GM21723 (cell line): ENCODE data around the gene TRAPPC5.

ENCODE experiments used
- ATAC-seq: cut with Tn5 transposase; IDR thresholded peaks from one replicate; pipeline ENCODE4 v1.9.1; 2021; ENCODE audit warnings: mild to moderate bottlenecking, moderate library complexity; ENCODE audit not compliant: unreplicated experiment

Gene TRAPPC5

GRCh38 chr19:7645656-7646425 lies 34.8 kb upstream of the TRAPPC5 start:
- ATAC-seq = no peak

DNA sequence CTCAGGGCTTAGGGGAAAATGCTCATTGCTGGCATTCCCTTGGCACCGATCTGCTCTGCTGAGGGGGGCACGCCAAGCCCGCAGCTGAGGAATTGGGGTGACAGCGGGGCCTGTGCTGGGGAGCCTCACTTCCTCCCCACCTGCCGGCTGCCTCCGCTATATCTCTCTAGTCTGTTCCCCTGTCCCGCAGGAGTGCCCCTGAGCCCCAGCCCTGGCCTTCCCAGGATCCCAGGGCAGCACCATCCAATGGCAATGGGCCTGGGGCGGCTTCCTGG lies 34.3 kb upstream of the TRAPPC5 start:
- no peak for ATAC-seq

GRCh38 chr19:7647156-7647555 lies 33.5 kb upstream of the TRAPPC5 start:
- ATAC-seq = no peak

DNA sequence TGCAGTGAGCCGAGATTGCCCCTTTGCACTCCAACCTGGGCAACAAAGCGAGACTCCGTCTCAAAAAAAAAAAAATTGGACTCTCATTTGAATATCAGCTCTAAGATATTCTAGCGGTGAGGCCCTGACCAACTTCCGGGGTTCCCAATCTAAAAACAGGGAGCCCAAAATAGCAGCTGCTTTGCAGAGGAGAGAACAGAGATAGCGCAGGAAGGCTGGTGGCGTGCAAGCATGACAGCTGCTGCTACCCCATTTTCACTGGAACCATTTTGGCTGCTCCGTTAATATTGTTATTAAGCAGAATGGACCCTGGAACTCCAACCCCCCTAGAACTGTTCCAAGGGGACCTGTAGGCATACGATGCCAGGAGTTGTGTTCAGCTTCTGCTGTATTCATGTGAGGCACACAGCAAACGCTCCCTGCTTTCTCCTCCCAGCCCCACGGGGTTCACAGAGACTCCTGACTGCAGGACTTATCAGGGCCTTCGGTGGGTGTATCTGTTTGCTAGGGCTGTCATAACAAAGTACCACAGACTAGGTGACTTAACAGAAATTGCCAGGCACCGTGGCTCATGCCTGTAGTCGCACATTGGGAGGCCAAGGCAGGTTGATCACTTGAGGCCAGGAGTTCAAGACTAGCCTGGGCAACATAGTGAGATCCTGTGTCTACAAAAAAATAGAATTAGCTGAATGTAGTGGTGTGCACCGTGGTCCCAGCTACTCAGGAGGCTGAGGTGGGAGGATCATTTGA lies 32.2 kb upstream of the TRAPPC5 start:
- no peak for ATAC-seq

- ATAC-seq = no peak
Observed at GRCh38 chr19:7650148-7650547, 30.5 kb upstream of the TRAPPC5 start.

- no peak for ATAC-seq
Observed at GRCh38 chr19:7652061-7652641, 28.5 kb upstream of the TRAPPC5 start.

DNA sequence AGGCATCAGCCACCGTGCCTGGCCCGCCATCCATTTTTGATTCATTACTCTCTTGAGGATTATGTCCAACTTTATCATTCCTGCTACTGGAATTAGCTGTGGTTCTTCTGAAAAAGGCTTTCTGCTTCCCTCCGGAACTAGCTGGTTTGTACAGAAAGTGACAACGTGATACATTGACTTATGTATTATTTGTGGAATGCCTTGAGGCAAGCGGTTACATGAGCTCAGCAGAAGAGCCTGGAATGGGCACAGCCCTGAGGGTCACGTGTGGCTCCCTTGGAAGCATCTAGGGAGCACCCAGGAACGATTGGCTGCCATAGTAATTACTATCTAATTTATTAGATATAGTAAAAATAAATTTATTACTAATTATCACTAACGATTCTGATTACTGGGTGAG lies 26.2 kb upstream of the TRAPPC5 start:
- ATAC-seq = no peak

GRCh38 chr19:7655581-7655980 lies 25.1 kb upstream of the TRAPPC5 start:
- no peak for ATAC-seq

DNA sequence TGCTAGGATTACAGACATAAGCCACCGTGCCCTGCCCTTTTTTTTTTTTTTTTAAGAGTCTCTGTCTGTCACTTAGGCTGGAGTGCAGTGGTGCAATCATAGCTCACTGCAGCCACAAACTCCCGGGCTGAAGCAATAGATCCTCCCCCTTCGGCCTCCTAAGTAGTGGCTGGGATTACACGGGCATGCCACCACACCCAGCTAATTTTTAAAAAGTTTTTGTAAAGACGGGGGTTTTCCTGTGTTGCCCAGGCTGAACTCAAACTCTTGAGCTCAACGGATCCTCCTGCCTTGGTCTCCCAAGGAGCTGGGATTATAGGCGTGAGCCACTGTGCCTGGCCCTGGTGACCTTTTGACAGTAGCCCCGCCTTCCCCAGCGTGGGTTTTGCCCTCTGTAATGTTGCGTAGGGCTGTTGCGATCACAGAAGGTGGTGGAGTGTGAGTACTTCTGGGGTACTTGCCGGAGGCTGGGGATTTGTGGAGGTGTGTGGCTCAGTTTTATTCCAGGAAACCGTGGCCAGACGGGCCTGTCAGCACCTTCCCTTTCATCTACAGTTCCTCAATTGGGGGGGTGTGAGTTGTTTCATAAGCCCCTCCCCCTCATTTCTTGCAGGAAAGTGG lies 23.4 kb upstream of the TRAPPC5 start:
- no peak for ATAC-seq

DNA sequence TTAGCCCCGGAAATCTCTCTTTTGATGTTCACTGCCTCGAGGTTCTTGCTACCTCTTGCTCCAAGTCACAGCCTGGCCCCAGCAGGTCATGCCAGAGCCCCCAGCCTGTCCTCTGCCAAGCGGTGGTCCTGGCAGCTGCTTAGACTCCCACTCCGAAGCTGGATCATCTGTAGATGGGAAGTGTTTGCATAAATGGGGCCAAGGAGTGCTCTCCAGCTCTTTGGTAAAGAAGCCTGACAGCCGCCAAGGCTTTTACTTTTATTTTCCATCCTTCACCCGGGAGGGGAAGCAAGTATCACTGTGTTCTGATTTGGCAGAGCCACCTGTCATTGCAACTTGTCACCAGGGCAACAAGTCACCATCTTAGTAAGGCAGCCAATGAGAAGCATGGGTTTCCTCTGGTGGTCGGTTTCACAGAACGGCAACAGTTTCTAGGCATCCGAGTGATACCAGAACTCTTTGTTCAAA lies 22.4 kb upstream of the TRAPPC5 start:
- ATAC-seq = peak; percentile 78

DNA sequence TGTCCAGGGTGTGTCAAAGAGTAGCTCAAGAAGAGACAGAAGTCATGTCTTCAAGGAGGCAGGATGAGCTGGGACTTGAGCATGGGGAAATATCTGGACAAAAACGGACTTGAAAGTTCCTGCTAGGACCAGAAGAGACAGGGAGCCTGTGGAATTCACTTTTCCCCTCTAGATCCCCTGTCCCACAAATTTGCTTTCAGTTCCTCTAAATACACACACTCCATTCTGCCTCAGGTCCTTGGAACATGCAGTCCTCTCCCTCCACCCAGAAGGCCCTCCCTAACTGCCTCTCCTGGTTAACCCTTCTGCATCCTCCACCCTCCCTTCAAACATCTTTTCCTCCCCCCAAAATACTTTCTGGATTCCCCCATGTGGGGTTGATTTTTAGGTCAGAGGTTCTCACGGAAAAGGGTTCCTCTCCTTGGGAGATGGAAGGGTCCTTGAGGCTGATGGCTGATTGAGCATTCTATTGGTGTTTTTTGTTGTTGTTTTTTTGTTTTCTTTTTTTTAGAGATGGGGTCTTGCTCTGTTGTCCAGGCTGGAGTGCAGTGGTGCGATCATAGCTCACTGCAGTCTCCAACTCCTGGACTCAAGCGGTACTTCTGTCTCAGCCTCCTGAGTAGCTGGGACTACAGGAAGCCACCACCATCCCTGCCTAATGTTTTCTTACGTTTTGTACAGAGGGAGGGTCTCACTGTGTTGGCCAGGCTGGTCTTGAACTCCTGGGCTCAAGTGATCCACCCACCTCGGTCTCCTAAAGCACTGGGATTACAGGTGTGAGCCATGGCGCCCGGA lies 18.7 kb upstream of the TRAPPC5 start:
- no peak for ATAC-seq

DNA sequence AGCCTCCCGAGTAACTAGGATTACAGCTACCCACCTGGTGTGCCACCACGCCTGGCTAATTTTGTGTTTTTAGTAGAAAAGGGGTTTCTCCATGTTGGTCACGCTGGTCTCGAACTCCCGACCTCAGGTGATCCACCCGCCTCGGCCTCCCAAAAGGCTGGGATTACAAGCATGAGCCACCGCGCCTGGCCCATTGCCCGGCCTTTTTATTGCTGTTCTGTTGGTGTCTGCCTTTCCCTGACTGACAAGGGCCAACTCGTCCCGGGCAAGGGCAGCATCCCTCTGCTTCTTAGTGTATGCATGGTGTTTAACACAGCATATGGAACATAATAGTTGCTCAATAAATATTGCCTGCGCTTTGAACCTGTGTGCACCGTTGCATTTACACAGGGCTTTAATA lies 18.0 kb upstream of the TRAPPC5 start:
- ATAC-seq = no peak

GRCh38 chr19:7663706-7664105 lies 16.9 kb upstream of the TRAPPC5 start:
- ATAC-seq = no peak

GRCh38 chr19:7665076-7665475 lies 15.6 kb upstream of the TRAPPC5 start:
- no peak for ATAC-seq

DNA sequence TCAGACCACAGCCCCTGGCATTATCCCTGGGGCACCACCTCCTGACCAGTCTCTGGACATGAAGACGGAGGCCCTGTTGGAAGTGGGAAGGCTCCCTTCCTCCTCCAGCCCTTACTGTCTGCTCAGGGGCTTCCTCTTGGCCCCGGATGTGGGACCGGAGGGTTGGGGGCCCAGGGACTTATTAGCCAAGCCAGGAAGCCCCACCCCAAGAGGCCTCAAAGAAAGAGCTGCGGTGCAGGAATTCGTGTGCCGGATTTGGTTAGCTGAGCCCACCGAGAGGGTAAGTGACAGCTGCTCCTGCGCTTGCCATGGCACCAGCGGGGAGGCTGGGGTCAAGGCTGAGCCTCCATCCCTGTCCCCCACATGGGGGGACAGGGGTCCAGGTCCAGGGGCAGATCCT lies 11.8 kb upstream of the TRAPPC5 start, which contains the start of gene RETN:
RETN (plus strand) TSS at position 208 of the 400 bp plus-strand sequence. CDS start 278 bp downstream, outside the sequence.
- ATAC-seq = no peak

- ATAC-seq = no peak
Observed at GRCh38 chr19:7669641-7670040, 11.0 kb upstream of the TRAPPC5 start.

DNA sequence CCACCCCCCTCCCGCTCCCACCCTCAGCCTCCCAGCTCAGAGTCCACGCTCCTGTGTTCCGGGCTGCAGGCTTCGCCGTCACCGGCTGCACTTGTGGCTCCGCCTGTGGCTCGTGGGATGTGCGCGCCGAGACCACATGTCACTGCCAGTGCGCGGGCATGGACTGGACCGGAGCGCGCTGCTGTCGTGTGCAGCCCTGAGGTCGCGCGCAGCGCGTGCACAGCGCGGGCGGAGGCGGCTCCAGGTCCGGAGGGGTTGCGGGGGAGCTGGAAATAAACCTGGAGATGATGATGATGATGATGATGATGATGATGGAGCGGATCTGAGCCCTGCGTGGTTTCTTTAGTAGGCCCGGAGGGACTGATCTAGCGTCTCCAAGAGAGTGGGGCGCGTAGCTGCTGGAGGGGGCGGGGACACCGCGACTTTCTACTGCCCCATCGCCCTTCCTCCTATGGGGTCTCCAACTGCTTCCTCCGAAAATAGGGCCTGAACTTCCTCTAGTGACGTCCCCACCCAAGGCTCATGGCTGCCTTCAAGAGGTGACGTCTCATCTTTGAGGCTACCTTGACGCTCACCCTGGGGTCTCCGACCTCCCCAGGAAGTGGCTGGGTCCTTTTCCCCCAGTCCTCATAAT lies 10.4 kb upstream of the TRAPPC5 start:
- no peak for ATAC-seq

DNA sequence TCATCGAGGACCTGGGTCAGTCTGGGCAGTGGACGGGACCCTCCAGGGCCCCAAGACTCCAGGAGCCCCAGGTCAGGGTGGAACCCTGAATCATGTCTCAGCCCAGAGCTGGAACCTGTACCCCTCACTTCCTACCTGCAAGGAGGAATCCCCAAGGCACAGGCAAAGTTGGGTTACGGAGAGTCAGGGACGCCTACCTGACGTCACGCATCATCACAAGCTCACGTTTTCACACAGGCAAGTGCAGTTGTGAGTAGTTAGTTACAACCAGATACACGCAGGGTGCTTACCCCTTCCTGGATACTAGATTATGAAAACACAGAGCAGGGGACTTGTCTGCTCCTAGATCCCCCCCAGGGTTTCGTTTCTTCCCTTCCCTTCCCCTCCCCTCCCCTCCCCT lies 9.8 kb upstream of the TRAPPC5 start:
- ATAC-seq = no peak

DNA sequence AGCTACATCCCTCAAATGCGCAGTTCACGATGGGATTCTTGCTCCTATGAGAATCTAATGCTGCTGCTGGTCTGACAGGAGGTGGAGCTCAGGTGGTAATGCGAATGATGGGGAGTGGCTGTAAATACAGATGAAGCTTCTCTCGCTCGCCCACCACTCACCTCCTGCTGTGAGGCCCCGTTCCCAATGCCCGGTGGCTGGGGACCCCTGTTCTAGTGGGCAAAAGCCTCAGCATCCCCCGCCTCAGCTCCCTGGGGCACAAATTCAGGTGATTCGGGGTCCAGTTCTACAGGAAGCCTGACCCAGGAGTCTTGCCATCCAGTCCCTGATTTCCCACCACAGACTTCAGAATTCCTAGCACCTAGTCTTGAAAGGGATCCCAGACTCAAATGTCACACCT lies 8.1 kb upstream of the TRAPPC5 start:
- no peak for ATAC-seq
